Cardiac muscle cell (in vitro differentiated cells and primary cell): ENCODE data around the gene KMT2B. TPM values are rescaled to one million over a fixed set of nuclear protein-coding genes. Genes with fewer than 3 reads are reported as not detected.
A peak's percentile ranks its signal among the peaks of the same experiment; 100 is the strongest.
"Not testable (repeated sequence)": the region's sequence is repeated elsewhere in the genome, so short reads cannot be mapped to it uniquely, and the experiment has no call there.

Experiments
- DNase-seq, 2 donors: peaks; one replicate each; pipeline versions ENCODE4 v3.0.0 to v3.0.0-alpha.2; 2010 to 2017; ENCODE audit warnings: low read depth in 1 of 2, low spot score in 1 of 2
- H3K27ac ChIP-seq: fragments of 200-600 bp; sonication (generic); 2 replicates; pipeline ENCODE4 v1.5.1; 2016
- H3K27me3 ChIP-seq: fragments of 200-600 bp; sonication (generic); 2 replicates; pipeline ENCODE4 v1.6.0; 2016; ENCODE audit warnings: control low read depth
- H3K36me3 ChIP-seq: fragments of 200-600 bp; sonication (generic); 2 replicates; pipeline ENCODE4 v1.5.1; 2016; ENCODE audit warnings: control low read depth
- H3K4me1 ChIP-seq: fragments of 200-600 bp; sonication (generic); 2 replicates; pipeline ENCODE4 v1.8.1; 2017; ENCODE audit warnings: low read depth, mild to moderate bottlenecking, mixed run types
- H3K4me3 ChIP-seq: fragments of 200-600 bp; sonication (generic); 2 replicates; pipeline ENCODE4 v1.5.1; 2016; ENCODE audit warnings: mild to moderate bottlenecking
- H3K9me3 ChIP-seq: fragments of 200-600 bp; sonication (generic); 2 replicates; pipeline ENCODE4 v1.5.1; 2017; ENCODE audit warnings: low read depth, mild to moderate bottlenecking, control low read depth
- CTCF ChIP-seq: IDR thresholded peaks from 2 replicates; pipeline ENCODE4 v1.5.1; 2012; ENCODE audit warnings: low read depth, mild to moderate bottlenecking, low read length
- polyA plus RNA-seq: library from polyadenylated mRNA; unstranded; fragments of >200 nt; fragmentation: Nextera tagmentation; extraction: Ambion mirVana; gene quantifications from 2 replicates; pipeline ENCODE4 v1.2.1, GENCODE V29; 2016
- total RNA-seq: library from RNA; depleted of rRNA; stranded (reverse); fragments of >200 nt; gene quantifications from 2 replicates; pipeline ENCODE4 v1.2.3, GENCODE V29; 2016

KMT2B gene
- total and polyA plus RNA-seq, 2 experiments from 2014 or later = 8.9 to 38.1 TPM

GRCh38 chr19:35764432-35765315, 46.9 kb downstream of the KMT2B start:
- Histone ChIP-seq H3K27me3 (no peaks in the 10 kb centered on the region), H3K9me3 (no peaks in the 10 kb centered on the region), H3K4me3 (no peak overlapping the region), H3K27ac (no peak overlapping the region), H3K36me3 (no peaks in the 10 kb centered on the region), H3K4me1 (peaks cover 5% of the 10 kb centered on the region)
- no peak for DNase-seq
- no peak for TF ChIP-seq CTCF

DNA sequence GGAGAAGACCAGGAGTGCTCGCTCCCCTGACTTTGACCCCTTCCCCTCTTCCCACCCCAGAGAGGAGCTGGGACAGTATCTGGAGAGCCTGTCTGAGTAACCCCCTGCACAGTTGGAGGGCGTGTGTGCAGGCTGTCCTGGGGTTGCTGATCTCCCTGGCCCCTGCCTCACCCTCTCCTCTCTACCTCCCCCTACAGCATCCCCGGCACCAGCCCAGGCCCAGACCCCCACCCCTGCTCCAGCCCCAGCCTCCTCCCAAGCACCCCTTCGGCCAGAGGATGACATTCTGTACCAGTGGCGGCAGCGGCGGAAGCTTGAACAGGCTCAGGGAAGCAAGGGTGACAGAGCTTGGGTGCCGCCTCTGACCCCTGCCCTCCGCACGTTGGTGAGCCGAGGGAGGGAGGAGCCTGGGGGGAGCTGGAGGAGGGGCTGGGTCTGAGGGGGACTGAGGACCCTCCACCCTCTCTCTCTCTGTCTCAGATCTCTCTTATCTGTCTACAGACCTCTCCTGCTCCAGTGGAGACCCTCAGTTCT, 48.8 kb downstream of the KMT2B start:
- no peak overlapping the region for H3K27ac ChIP-seq

DNA sequence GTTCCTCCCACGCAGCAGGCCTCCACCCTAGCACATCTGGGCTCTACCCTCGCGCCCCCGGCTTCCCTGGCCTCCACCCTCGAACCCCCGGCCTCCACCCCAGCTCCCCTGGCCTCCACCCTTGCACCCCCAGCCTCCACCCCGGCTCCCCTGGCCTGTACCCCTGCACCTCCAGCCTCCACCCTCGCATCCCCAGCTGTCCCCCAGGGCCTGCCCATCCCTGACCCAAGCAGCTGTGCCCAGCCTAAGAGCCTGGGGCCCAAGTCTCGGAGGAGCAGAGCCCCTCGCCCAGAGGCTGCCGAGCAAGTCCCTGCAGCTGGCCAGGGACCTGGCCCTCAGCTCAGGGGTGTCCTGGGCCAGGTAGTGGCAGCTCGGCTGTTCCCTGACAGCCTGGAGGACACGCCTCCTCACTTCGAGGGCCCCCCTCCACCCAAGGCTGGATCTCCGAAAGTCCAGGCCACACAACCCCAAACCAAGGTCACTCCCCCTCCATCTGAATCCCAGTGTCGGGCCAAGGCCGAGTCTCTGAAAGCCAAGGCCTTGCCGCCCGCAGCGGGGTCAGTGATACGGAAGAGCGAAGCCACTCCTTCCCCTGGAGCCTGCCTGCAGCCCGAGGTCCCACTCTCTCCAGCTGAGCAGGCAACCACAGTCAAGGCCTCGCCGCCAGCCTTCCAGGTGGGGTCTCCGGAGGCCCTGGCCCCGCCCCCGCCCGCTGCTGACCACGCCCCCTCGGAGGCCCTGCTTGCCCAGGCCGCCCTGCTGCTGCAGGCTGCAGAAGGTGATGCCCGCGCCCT, 49.7 kb downstream of the KMT2B start:
- no peak for TF ChIP-seq CTCF
- Histone ChIP-seq H3K27me3 (no peaks in the 10 kb centered on the region), H3K9me3 (no peaks in the 10 kb centered on the region), H3K27ac (peak overlapping the region; percentile 15), H3K4me1 (peaks cover 5% of the 10 kb centered on the region), H3K4me3 (no peak overlapping the region), H3K36me3 (no peaks in the 10 kb centered on the region)
- peak in 1 of 2 donors; percentile 82 for DNase-seq

More for the DNA sequence above, 48.8 kb downstream of the KMT2B start:
- no peak for DNase-seq
- Histone ChIP-seq H3K4me3 (no peak overlapping the region), H3K27me3 (no peaks in the 10 kb centered on the region), H3K9me3 (no peaks in the 10 kb centered on the region), H3K4me1 (peaks cover 5% of the 10 kb centered on the region), H3K36me3 (no peaks in the 10 kb centered on the region)
- no peak for TF ChIP-seq CTCF

DNA sequence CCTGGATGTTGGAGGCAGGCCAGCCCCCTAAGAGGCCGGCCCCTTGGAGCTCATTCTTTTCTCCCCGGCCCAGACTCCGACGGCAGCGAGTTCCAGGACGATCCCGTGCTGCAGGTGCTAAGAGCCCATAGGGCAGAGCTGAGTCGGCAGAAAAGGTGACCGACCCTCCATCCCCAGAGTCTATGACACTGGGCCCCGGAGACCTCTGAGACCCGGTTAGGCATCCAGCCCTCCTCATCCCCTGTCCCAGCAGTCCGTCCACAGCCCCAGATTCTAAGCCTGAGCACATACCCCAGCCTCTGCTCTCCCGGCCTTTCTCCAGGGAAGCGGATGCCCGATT, 50.2 kb downstream of the KMT2B start:
- Histone ChIP-seq H3K4me1 (peaks cover 5% of the 10 kb centered on the region), H3K27ac (peak overlapping the region; percentile 42), H3K4me3 (no peak overlapping the region)

DNA sequence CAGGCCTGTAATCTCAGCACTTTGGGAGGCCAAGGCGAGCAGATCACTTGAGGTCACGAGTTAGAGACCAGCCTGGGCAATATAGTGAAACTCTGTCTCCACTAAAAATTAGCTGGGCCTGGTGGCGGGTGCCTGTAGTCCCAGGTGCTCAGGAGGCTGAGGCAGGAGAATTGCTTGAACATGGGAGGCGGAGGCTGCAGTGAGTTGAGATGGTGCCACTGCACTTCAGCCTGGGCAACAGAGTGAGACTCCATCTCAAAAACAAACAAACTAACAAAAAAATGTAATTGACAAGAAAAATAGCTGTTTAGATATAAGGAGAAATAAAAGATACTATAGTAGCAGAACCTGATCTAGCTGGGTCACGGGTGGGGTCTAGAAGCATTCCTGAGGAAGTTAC, 54.6 kb downstream of the KMT2B start:
- not testable (repeated sequence) for H3K27me3 ChIP-seq, H3K36me3 ChIP-seq, H3K9me3 ChIP-seq, DNase-seq, H3K4me3 ChIP-seq, H3K27ac ChIP-seq, H3K4me1 ChIP-seq

More for the DNA sequence above, 50.2 kb downstream of the KMT2B start:
- no peaks in the 10 kb centered on the region for H3K9me3 ChIP-seq
- H3K27me3 ChIP-seq = no peaks in the 10 kb centered on the region
- TF ChIP-seq CTCF = no peak
- no peaks in the 10 kb centered on the region for H3K36me3 ChIP-seq
- DNase-seq = no peak
